T47D (cell line): ENCODE measurements around the gene FLACC1.

Source experiments
- DNase-seq, 2 experiments: peaks; one replicate each; pipeline versions ENCODE4 v3.0.0 to v3.0.0-alpha.2; 2011 to 2012; ENCODE audit warnings: low read depth in 1 of 2, low spot score in 1 of 2
- JUND ChIP-seq: IDR thresholded peaks from 2 replicates; pipeline ENCODE4 v1.6.1; 2012; ENCODE audit warnings: low read depth
- in situ Hi-C: cut with HindIII; loops from 2 replicates; pipeline ENCODE4 v1.10.0; 2016; ENCODE audit warnings: low sequenced_read_pairs, low pct_unique_long_range_greater_than_20kb

Gene FLACC1

DNA sequence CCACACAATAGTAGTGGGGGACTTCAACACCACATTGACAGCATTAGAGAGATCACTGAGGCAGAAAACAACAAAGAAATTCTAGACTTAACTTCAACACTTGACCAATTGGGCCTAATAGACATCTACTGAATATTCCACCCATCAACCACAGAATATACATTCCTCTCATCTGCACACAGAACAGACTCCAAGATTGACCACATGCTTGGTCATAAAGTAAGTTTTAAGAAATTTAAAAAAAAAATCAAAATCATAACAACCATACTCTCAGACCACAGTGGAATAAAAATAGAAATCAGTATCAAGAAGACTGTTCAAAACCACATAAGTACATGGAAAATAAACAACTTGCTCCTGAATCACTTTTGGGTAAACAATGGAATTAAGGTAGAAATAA lies 9.0 kb upstream of the FLACC1 start:
- no peak for DNase-seq
- TF ChIP-seq JUND: no peak
- in situ Hi-C loops: no loop called here

DNA sequence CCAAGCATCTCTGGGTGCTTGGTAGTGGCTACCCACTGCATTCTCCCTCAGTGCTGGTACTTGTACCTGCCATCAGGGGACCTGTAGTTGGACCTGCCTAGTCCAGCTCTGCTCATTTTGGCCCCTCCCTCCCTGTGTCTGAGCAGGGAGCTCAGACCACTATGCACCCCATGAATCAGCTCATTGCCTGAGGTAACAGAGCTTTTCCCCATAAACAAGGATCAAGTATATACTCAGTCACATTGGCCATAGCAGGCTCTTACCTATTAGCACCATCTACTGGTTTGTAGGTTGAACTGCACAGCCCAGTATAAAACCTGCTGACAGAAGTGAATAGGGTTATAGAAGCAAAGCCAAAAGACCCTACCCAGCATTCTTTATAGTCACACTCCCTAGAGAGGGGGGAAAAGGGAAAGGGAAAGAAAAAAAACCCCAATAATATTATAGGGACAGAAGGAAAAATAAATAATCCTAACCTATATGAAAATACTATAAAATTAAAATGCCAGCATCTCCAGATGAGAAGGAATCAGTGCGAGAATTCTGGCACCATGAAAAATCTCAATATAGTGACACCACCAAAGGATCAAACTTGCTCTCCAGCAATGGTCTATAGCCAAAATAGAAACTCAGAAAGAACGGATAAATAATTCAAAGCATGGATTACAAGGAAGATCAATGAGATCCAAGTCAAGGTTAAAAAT lies 6.9 kb upstream of the FLACC1 start:
- DNase-seq: peak in 1 of 2 experiments; percentile 60
- in situ Hi-C loops: no loop called here
- no peak for TF ChIP-seq JUND

DNA sequence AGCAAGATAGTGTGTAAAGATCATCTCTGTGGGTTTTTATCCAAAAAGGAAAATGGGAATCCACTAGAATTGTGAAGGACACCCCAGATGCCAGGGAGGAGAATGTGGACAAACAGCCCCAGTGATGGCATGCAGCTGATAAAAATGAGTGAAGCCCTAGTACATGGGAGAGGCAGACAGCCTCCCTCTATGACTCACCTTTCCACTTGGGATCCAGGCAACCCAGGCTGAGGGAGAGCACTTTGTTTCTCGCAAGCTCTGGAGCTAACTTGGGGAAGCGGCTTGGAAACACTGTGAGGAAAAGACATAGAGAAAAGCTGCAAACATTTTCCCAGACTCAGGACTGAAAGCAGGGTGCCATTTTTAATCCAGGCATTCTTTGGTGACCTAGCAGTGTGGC lies 5.3 kb upstream of the FLACC1 start:
- in situ Hi-C loops: no loop called here
- TF ChIP-seq JUND: no peak
- DNase-seq: no peak

DNA sequence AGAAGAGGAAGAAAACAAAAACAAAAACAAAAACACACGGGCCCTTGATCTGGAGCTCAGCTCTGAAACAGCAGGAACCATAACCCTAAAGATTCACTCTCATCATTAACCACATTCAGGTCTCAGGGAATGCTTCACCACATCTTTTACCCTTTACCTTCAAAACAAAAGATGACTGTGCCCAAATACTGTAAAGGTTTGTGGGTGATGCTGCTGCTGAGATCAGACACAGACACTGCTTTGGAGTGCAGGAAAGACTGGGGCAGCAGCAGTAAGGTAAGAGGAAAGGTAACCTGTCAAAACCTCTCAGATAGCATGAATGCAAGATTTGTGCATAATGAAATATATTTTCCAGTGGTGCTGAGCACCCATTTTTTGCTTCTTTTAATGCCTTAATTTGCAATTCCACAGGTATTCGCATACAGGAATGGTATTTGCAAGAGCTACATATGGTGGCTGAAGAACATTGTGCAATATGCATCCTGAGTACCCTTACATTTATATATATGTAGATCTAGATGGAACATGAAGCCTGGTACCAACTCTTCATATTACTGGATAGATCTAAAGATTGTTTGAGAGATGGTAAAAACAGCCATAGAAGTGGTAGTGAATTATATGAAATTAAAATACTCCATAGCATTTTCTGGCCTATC lies 4.1 kb upstream of the FLACC1 start:
- in situ Hi-C loops: no loop called here
- no peak for DNase-seq
- no peak for TF ChIP-seq JUND

DNA sequence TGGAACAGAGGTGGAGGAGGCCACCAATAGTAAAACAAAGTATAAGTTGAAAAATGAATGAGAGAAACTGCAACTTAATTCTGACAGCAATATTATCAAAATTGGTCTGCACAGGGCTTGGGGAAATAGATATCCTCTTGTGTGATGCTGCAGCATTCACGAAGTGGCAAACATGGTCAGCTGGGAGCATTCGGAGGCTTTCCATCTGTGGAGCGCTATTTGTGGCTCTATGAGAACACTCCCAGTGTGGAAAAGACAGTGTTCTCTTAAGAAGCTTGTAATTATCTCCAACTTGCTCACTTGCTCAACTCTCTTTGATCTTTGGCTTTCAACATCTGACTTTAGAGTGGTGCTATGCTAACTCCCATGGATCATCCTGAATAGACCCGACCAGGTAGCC lies 3.1 kb upstream of the FLACC1 start:
- in situ Hi-C loops: no loop called here
- no peak for DNase-seq
- no peak for TF ChIP-seq JUND

DNA sequence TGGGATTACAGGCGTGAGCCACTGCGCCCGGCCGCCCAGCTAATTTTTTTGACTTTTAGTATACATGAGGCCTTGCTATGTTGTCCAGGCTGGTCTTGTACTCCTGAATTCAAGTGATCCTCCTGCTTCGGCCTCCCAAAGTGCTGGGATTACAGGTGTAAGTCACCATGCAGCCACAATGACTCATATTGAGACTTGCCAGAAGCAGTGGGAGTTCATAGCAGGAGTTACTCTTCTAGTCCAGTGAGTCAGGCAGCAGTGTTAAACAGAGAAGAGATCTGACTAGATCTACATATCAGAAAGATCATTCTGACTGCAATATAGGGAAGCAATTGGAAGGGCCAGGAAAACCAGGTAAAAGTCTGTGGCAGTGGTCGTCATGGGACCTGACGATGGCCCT lies 1.5 kb upstream of the FLACC1 start:
- DNase-seq: no peak
- TF ChIP-seq JUND: no peak
- in situ Hi-C loops: no loop called here

DNA sequence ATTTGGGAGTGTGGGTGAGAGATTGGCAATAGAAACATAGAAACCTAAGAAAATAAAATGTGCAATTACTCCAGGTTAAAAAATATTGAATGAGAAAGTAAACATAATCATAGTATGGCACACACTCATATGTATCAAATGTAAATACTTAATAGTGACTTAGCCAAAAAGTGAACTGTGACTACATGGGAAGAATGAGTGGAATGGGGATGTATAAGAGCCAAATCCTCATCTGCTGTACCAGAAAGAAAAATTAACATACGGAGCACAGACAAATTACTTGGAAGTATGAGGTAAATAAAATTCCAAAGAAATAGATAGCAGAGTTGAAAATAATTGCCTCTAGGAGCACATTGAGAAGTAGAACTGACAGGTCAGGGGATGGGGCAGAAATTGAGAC lies 4.0 kb downstream of the FLACC1 start:
- in situ Hi-C loops: no loop called here

DNA sequence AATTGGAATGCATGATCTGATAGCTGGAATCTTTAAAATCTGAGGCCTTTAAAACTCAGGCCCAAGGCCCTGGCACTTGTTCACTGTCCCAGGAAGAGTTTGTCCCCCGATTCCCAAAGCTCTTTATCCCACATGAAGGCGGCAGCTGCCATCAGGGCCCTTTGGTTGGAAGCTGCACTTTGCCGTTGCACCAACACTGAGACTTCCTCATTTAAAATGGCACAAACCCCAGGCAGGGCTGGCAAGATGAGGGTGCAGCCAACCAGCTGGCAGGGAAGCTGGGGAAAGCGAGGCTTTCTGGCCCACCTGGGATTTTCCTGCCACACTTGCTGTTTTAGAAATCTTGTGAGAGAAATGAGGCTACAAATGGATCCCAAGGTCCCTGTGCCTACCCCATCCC lies 6.3 kb downstream of the FLACC1 start:
- no peak for DNase-seq
- no peak for TF ChIP-seq JUND
- in situ Hi-C loops: no loop called here

More for the DNA sequence above, 4.0 kb downstream of the FLACC1 start:
- TF ChIP-seq JUND: no peak
- no peak for DNase-seq

DNA sequence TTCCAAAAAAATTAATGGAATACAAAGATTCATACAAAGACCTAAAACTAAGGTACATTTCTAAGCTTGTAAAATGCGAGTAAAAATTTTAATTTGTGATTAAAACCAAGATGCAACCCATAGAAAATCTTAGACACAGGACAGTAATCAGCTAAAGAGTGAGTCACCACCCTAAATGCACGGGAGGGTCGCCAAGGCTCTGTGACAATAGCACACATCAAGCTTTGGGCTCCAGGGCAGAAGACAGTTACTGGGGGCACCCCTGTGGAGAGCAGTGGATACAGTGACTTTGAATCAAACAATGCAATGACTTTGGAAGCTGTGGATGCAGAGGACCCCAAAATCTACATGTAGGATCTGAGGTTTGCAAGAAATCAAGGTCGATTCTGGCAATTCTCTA lies 7.5 kb downstream of the FLACC1 start:
- no peak for TF ChIP-seq JUND
- DNase-seq: no peak
- in situ Hi-C loops: no loop called here

DNA sequence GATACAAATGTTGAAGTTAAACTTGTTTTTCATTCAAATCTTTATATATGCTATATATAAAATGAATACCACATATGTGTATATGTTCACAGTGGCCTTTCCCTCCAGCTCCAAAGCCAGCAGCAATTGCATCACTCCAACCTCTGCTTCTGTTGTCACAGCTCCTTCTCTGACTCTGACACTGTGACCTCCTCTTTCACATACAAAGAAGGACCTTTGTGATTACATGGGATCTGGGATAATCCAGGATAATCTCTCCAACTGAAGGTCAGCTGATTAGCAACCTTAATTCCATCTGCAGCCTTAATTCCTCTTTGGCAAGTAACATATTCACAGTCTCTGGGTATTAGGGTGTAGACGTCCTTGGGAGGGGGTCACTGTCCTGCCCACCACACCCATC lies 8.4 kb downstream of the FLACC1 start:
- no peak for DNase-seq
- in situ Hi-C loops: no loop called here
- TF ChIP-seq JUND: no peak

DNA sequence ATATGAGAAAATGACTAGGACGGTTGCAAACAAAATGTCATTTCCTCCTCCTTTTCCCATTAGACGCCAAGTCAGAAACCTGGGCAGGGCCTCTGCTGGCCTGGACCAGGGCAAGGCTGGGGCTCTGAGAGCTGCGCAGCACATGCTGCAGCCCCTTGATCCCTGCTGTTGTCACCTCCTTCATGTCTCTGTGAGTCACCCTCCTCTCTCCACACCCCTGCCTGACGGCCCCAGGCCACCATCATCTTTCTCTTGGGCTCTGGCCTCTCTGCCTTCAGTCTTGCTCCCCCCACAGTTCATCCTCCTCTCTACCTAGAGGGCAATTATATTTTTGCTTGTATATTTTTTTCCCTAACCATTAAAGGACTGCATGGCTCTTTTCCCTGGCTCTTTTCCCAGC lies 10.0 kb downstream of the FLACC1 start:
- DNase-seq: no peak
- in situ Hi-C loops: no loop called here
- TF ChIP-seq JUND: no peak

DNA sequence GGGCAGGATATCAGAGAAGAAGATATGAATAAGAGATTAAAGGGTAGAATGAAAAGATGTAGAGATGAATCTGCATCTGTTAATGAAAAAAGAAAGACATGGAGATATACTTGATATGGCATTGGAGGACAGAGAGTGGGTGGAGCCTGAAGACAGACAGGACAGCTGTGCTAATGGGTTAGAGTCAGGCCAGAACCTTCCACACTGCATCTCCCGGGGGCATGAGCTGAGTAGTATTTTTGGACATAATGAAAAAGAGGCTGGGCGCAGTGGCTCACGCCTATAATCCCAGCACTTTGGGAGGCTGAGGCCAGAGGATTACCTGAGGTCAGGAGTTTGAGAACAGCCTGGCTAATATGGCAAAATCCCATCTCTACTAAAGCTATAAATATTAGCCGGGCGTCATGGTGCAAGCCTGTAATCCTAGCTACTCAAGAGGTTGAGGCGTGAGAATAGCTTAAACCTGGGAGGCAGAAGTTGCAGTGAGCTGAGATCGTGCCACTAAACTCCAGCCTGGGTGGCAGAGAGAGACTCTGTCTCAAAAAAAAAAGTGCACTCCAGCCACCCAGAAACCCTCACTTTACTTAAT lies 11.4 kb downstream of the FLACC1 start:
- no peak for DNase-seq
- no peak for TF ChIP-seq JUND
- in situ Hi-C loops: no loop called here

DNA sequence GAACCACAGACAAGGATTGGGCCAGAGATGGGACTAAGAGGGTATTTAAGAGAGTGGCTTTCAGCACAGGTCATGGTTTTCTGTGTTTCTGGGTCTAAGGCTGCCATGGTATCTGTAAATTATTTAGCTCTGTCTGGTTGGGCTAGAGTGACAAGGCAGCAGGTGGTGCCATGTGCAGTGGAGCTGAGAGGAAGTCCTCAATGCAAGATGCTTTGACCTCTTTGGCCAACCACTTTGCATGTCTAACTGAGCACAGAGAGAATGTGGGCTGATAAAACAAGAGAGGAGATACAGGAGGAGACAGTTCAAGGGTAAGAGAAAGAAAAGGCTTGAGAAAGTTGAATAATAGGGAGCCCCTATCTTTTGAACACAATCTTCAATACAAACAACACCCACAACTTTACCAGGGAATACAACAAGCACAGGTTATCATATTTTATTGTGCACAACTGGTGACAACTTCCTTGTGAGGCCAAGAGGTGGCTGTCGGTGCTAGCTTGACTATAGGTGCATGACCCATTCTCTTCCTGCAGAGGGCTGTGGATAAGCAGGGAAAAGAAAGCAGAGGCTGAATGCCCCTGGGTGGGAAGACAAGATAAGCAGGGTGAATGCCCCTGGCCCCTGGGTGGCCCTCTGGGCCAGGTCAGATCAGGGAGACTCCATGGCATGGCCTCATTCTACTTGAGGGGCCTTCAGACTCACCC lies 12.3 kb downstream of the FLACC1 start:
- in situ Hi-C loops: no loop called here
- TF ChIP-seq JUND: no peak
- peak in 1 of 2 experiments; percentile 8 for DNase-seq
